Measurements from ENCODE around the gene LINC01488. TPM values are rescaled to one million over a fixed set of nuclear protein-coding genes. Genes with fewer than 3 reads are reported as not detected.

Gene LINC01488
- total and polyA plus RNA-seq, 9 donors = not detected

DNA sequence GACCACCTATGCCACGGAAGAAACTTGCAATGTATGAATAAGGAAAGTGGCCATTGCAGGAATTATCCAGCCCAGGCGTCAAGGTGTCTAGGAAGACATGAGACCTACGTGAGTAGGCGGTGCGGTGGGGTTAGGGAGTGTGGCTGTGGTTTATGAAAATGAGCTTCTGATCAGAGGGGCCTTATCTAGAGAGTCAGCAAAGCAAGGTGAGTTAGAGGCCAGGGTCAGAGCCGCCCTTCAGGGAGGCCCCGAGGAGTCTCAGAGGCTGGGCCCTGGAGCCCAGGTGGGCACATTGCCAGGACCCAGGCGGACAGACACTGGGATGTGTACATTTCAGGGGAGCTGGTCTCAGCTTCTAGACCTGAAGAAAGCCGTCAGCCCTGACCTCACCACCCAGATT, 13.8 kb upstream of the LINC01488 start:
- no peaks in the 10 kb centered on the region for H3K9me3 ChIP-seq
- H3K27me3 ChIP-seq = no peaks in the 10 kb centered on the region
- intact Hi-C loops (cut with DNase I) = no loop called here
- no peak overlapping the region for H3K4me3 ChIP-seq
- H3K36me3 ChIP-seq = no peaks in the 10 kb centered on the region
- WGBS, 3 donors = 76 to 88% (median 78%) methylated on average over 9 of the region's 9 CpGs
- no peak for TF ChIP-seq EP300 (IDR thresholded peaks at IDR 0.05)
- TF ChIP-seq POLR2A (IDR thresholded peaks at IDR 0.05) = no peak
- TF ChIP-seq, protein P1, sequence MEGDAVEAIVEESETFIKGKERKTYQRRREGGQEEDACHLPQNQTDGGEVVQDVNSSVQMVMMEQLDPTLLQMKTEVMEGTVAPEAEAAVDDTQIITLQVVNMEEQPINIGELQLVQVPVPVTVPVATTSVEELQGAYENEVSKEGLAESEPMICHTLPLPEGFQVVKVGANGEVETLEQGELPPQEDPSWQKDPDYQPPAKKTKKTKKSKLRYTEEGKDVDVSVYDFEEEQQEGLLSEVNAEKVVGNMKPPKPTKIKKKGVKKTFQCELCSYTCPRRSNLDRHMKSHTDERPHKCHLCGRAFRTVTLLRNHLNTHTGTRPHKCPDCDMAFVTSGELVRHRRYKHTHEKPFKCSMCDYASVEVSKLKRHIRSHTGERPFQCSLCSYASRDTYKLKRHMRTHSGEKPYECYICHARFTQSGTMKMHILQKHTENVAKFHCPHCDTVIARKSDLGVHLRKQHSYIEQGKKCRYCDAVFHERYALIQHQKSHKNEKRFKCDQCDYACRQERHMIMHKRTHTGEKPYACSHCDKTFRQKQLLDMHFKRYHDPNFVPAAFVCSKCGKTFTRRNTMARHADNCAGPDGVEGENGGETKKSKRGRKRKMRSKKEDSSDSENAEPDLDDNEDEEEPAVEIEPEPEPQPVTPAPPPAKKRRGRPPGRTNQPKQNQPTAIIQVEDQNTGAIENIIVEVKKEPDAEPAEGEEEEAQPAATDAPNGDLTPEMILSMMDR (IDR thresholded peaks at IDR 0.05) = no peak
- H3K27ac ChIP-seq = no peak overlapping the region
- DNase-seq = no peak
- H3K4me1 ChIP-seq (ENCODE audit: insufficient read depth) = no peaks in the 10 kb centered on the region

DNA sequence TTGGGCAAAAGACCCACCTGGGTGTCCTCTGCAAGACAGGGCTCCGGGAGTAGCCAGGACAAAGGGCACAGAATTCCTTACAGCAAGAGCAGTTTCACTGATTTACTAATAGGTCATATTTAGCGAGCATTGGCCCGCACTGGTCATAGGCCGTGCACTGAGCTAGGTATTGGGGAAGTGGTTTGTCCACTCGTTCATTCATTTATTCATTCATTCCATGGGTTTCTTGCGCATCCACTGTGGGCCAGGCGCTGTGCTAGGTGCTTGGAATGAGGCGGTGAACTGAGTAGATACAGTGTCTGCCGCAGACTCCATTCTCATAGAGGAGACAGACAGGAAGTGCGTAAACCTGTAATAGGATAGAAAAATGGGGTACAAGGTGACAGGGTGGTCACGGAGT, 13.2 kb upstream of the LINC01488 start:
- intact Hi-C loops (cut with DNase I) = no loop called here
- TF ChIP-seq EP300 (IDR thresholded peaks at IDR 0.05) = no peak
- 88 to 96% (median 91%) methylated on average over 11 of the region's 11 CpGs for WGBS, 3 donors

DNA sequence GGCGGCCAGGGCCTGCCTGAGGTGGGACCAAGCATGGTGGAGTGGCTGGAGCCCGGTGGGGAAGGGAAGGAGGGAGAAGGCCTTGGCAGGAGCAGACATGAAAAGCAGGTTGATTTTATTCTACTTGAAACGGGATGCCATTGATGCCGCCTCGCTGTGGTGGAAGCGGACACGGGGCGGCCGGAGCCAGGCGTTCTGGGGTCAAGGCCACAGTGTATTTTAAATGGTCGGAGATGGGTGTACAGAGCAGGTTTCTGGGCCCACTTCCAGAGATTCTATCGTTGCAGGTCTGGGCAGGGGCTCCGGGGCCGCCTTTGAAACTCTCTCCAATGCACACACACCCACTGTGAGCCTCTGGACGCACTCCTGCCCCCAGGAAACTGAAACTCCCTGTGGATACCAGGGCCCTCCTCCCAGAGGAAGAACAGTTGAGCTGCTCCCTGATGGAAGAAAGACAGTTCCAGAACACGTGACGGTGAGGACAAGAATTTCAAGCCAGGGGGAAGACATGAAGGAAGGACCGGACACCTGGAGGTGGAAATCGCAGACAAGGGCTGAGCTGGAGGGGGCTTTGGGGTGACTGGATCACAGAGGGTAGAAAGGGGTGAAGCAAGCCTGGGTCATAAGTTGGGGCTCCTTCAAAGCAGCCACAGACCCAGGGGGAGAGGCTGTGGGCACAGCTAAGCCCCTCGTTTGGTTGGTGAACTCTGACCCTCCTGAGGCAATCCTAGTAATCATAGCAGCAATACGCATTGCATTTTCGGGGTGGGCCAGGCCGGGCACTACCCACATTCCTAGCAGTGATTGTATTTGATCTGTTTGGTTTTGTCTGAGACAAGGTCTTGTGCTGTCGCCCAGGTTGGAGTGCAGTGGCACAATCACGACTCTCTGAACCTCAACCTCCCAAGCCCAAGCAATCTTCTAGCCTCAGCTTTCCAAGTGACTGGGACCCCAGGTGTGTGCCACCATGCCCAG, 12.3 kb upstream of the LINC01488 start:
- Histone ChIP-seq H3K27me3 (no peaks in the 10 kb centered on the region), H3K27ac (no peak overlapping the region), H3K9me3 (peaks cover 0 to 2% of the 10 kb centered on the region in 2 donors), H3K4me3 (no peak overlapping the region), H3K4me1 (ENCODE audit: insufficient read depth) (no peaks in the 10 kb centered on the region), H3K36me3 (no peaks in the 10 kb centered on the region)
- DNase-seq = no peak
- 77 to 84% (median 81%) methylated on average over 25 of the region's 25 CpGs for WGBS, 3 donors
- intact Hi-C loops (cut with DNase I) = no loop called here
- TF ChIP-seq POLR2A (IDR thresholded peaks at IDR 0.05) = no peak
- no peak for TF ChIP-seq EP300 (IDR thresholded peaks at IDR 0.05)
- TF ChIP-seq, protein P1 (IDR thresholded peaks at IDR 0.05) = no peak

More for the DNA sequence above, 13.2 kb upstream of the LINC01488 start:
- no peaks in the 10 kb centered on the region for H3K36me3 ChIP-seq
- no peak overlapping the region for H3K4me3 ChIP-seq
- peaks cover 0 to under 1% of the 10 kb centered on the region in 2 donors for H3K9me3 ChIP-seq
- no peak for DNase-seq
- no peaks in the 10 kb centered on the region for H3K4me1 ChIP-seq (ENCODE audit: insufficient read depth)
- no peak overlapping the region for H3K27ac ChIP-seq
- no peaks in the 10 kb centered on the region for H3K27me3 ChIP-seq

DNA sequence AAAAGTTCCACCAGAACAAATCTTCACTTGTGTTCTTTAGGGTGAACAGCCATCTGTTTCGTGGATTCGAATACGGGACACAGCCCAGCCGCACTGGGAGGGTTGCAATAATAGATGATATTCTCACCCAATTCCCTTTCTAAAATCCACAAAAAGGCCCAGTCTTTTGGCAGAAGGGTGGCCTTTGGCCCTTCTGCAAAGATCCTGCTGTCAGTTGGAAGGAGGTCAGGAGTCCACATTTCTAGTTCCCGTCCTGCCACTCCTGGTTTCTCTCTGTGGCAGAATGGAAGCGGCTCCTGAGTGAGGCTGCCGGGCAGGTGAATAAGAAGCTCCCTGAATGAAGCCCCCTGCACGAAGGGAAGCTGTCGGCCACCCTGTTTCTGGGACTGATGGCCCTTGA, 11.2 kb upstream of the LINC01488 start:
- Histone ChIP-seq H3K36me3 (no peaks in the 10 kb centered on the region), H3K9me3 (peaks cover 0 to 2% of the 10 kb centered on the region in 2 donors), H3K27me3 (no peaks in the 10 kb centered on the region), H3K4me3 (no peak overlapping the region), H3K27ac (no peak overlapping the region), H3K4me1 (ENCODE audit: insufficient read depth) (no peaks in the 10 kb centered on the region)
- WGBS, 3 donors = 93 to 95% (median 94%) methylated on average over 9 of the region's 9 CpGs
- TF ChIP-seq, protein P1 (IDR thresholded peaks at IDR 0.05) = no peak
- TF ChIP-seq EP300 (IDR thresholded peaks at IDR 0.05) = no peak
- no peak for TF ChIP-seq POLR2A (IDR thresholded peaks at IDR 0.05)
- DNase-seq = no peak
- intact Hi-C loops (cut with DNase I) = no loop called here

All from ovary (tissue), 9 donors.